ENCODE results near the gene CYP2C18.
"Not testable (repeated sequence)": the region's sequence is repeated elsewhere in the genome, so short reads cannot be mapped to it uniquely, and the experiment has no call there.

The CYP2C18 gene

GRCh38 chr10:94747838-94748237, 64.3 kb downstream of the CYP2C18 start:
- DNase-seq, result no peak

GRCh38 chr10:94757916-94758315, 74.4 kb downstream of the CYP2C18 start:
- DNase-seq, result no peak

GRCh38 chr10:94760586-94761178, 77.2 kb downstream of the CYP2C18 start:
- no peak for DNase-seq

GRCh38 chr10:94762393-94762792, 78.9 kb downstream of the CYP2C18 start, which contains the start of gene CYP2C19:
Gene CYP2C19 (plus strand): TSS chr10:94762681. CDS start chr10:94762706, 25 bp downstream.
- DNase-seq, result no peak

- DNase-seq, result not testable (repeated sequence)
These were observed 91.9 kb downstream of the CYP2C18 start for GRCh38 chr10:94775425-94775824.

- no peak for DNase-seq
These were observed 94.4 kb downstream of the CYP2C18 start for GRCh38 chr10:94777886-94778458.

GRCh38 chr10:94780844-94781243, 97.3 kb downstream of the CYP2C18 start:
- DNase-seq, result no peak

GRCh38 chr10:94784256-94784655, 100.7 kb downstream of the CYP2C18 start:
- no peak for DNase-seq

- DNase-seq, result no peak
These were observed 101.7 kb downstream of the CYP2C18 start for GRCh38 chr10:94785211-94785610.
